ENCODE measurements around the gene TCF15.
"Not testable (repeated sequence)": the region's sequence is repeated elsewhere in the genome, so short reads cannot be mapped to it uniquely, and the experiment has no call there.

GRCh38 chr20:642013-642397, 31.9 kb upstream of the TCF15 start:
- TF ChIP-seq, protein P1, sequence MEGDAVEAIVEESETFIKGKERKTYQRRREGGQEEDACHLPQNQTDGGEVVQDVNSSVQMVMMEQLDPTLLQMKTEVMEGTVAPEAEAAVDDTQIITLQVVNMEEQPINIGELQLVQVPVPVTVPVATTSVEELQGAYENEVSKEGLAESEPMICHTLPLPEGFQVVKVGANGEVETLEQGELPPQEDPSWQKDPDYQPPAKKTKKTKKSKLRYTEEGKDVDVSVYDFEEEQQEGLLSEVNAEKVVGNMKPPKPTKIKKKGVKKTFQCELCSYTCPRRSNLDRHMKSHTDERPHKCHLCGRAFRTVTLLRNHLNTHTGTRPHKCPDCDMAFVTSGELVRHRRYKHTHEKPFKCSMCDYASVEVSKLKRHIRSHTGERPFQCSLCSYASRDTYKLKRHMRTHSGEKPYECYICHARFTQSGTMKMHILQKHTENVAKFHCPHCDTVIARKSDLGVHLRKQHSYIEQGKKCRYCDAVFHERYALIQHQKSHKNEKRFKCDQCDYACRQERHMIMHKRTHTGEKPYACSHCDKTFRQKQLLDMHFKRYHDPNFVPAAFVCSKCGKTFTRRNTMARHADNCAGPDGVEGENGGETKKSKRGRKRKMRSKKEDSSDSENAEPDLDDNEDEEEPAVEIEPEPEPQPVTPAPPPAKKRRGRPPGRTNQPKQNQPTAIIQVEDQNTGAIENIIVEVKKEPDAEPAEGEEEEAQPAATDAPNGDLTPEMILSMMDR (IDR thresholded peaks at IDR 0.05), result not testable (repeated sequence)
- TF ChIP-seq POLR2A (IDR thresholded peaks at IDR 0.05), result not testable (repeated sequence)
